Natural killer cell treated with Interleukin-12 subunit alpha and Interleukin-12 subunit beta and Interleukin-15 and Interleukin-18, amount 100 ng/mL, for 72 hours (primary cell): ENCODE measurements around the gene TRDMT1. TPM values are rescaled to one million over a fixed set of nuclear protein-coding genes. Genes with fewer than 3 reads are reported as not detected.
A peak's percentile ranks its signal among the peaks of the same experiment; 100 is the strongest.

Source experiments
- ATAC-seq, 2 donors: fragments of 150-1000 bp; cut with Tn5 transposase in 1 of 2; sonication (Bioruptor Pico), chemical (Tn5 transposase) in 1 of 2; 2 replicates each; pipeline ENCODE4 v1.10.0; 2021
- DNase-seq: peaks from one replicate; pipeline ENCODE4 v3.0.0; 2022; ENCODE audit warnings: low spot score
- H3K27ac Mint-ChIP-seq, 2 donors: 1 replicate in 1 of 2; 2 replicates in 1 of 2; pipeline ENCODE4 v1.8.0; 2022; ENCODE audit warnings: mixed read lengths in 2 of 2, mild to moderate bottlenecking in 1 of 2, moderate library complexity in 1 of 2
- H3K27me3 Mint-ChIP-seq, 2 donors: 1 replicate in 1 of 2; 2 replicates in 1 of 2; pipeline ENCODE4 v1.8.0; 2022; ENCODE audit warnings: mixed read lengths in 2 of 2
- H3K36me3 Mint-ChIP-seq: one replicate; pipeline ENCODE4 v1.8.0; 2022; ENCODE audit warnings: mixed read lengths
- H3K4me1 Mint-ChIP-seq, 2 donors: 1 replicate in 1 of 2; 2 replicates in 1 of 2; pipeline ENCODE4 v1.8.0; 2022; ENCODE audit warnings: low read depth in 2 of 2, mixed read lengths in 2 of 2, mild to moderate bottlenecking in 1 of 2
- H3K4me3 Mint-ChIP-seq: one replicate; pipeline ENCODE4 v1.8.0; 2022; ENCODE audit warnings: mixed read lengths
- H3K9me3 Mint-ChIP-seq: 2 replicates; pipeline ENCODE4 v1.8.0; 2022; ENCODE audit warnings: mixed read lengths
- total RNA-seq, 2 donors: library from RNA; stranded (reverse); gene quantifications; one replicate each; pipeline ENCODE4 v1.2.3, GENCODE V29; 2022

Gene TRDMT1
- total RNA-seq, 2 donors from 2014 or later = 8.1 to 15.2 TPM

DNA sequence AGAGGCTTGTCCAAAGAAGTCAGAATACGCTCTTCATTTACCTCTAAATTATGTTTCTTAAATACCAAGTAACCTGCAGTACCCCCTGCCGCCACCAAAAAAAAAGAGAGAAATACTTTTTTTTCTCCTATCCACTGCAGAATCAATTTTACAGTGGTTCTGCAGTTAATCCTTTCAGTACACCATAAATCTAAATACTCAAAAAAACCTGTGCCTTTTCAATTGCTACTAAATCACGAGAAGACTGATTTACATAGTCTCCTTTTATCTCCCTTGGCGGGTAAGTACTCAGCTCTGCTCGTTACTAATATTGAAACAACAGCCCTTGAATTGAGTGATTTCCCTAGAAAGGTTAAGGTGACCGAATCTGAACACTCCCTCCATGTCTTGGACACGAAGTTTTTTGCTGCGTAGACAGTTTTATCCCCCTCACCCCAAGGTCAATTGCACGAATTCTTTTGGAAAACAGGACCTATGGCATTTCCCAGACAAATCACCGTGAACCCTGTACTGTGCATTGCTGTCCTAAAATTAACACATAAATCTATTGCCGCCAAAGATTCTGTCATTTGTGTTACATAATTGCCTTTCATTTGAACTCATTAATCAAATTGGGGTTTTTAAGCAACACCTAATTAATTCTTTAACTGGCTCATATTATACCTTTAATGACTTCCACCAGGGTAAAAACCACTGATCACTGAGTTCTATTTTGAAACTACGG lies 26.1 kb upstream of the TRDMT1 start:
- Mint-ChIP-seq H3K4me1 (peaks cover 53 to 59% of the 10 kb centered on the region in 2 donors), H3K4me3 (peak overlapping the region; percentile 86), H3K9me3 (no peaks in the 10 kb centered on the region), H3K27ac (peak overlapping the region; percentile 92 to 95), H3K36me3 (peaks cover 17% of the 10 kb centered on the region), H3K27me3 (no peaks in the 10 kb centered on the region)
- ATAC-seq = peak; percentile 10 to 16
- peak; percentile 65 for DNase-seq

- Mint-ChIP-seq H3K27me3 (no peaks in the 10 kb centered on the region), H3K36me3 (peaks cover 11% of the 10 kb centered on the region), H3K27ac (peak overlapping the region; percentile 92 to 95), H3K9me3 (no peaks in the 10 kb centered on the region), H3K4me3 (peak overlapping the region; percentile 86), H3K4me1 (peaks cover 52 to 59% of the 10 kb centered on the region in 2 donors)
- DNase-seq (no peak), ATAC-seq (no peak)
Observed at GRCh38 chr10:17226891-17227303, 25.4 kb upstream of the TRDMT1 start.

DNA sequence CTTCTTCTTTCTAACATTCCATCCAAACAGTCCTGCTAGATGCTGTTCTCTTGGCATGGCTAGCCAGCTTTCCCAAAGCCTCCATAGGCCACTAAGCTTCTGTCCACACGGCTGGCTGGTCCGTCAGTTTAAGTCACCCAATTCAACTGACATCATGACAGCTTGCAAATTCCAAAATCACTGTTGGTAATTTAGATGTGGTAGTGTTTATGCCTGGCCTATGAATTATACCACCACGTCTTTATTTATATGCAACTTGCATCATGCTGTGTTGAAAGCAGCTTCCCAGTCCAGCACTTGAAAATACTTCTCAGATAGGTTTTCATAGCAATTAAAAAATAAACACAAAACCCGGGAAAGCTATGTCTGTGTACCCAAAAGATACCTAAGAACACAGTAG lies 24.3 kb upstream of the TRDMT1 start:
- no peak for ATAC-seq
- no peak overlapping the region for H3K4me3 Mint-ChIP-seq
- H3K27ac Mint-ChIP-seq = no peak overlapping the region
- H3K9me3 Mint-ChIP-seq = no peaks in the 10 kb centered on the region
- no peak for DNase-seq
- no peaks in the 10 kb centered on the region for H3K27me3 Mint-ChIP-seq
- peaks cover 47 to 48% of the 10 kb centered on the region in 2 donors for H3K4me1 Mint-ChIP-seq
- H3K36me3 Mint-ChIP-seq = peaks cover under 1% of the 10 kb centered on the region

- H3K9me3 Mint-ChIP-seq = no peaks in the 10 kb centered on the region
- no peak overlapping the region for H3K4me3 Mint-ChIP-seq
- no peak for ATAC-seq
- DNase-seq = no peak
- peaks cover 40 to 41% of the 10 kb centered on the region in 2 donors for H3K4me1 Mint-ChIP-seq
- no peaks in the 10 kb centered on the region for H3K27me3 Mint-ChIP-seq
- no peak overlapping the region for H3K27ac Mint-ChIP-seq
- H3K36me3 Mint-ChIP-seq = no peaks in the 10 kb centered on the region
Observed at GRCh38 chr10:17222329-17222728, 20.9 kb upstream of the TRDMT1 start.

- Mint-ChIP-seq H3K27ac (no peak overlapping the region), H3K4me1 (peaks cover 38 to 39% of the 10 kb centered on the region in 2 donors)
Observed at GRCh38 chr10:17220652-17221100, 19.2 kb upstream of the TRDMT1 start.

GRCh38 chr10:17219024-17219423 lies 17.6 kb upstream of the TRDMT1 start:
- DNase-seq (no peak), ATAC-seq (no peak)
- H3K27me3 Mint-ChIP-seq = no peaks in the 10 kb centered on the region
- peak overlapping the region; percentile 22 for H3K4me3 Mint-ChIP-seq
- H3K27ac Mint-ChIP-seq = peak overlapping the region in 1 of 2 donors; percentile 98
- H3K36me3 Mint-ChIP-seq = no peaks in the 10 kb centered on the region
- H3K4me1 Mint-ChIP-seq = peaks cover 41 to 42% of the 10 kb centered on the region in 2 donors
- H3K9me3 Mint-ChIP-seq = no peaks in the 10 kb centered on the region

More at GRCh38 chr10:17220652-17221100, 19.2 kb upstream of the TRDMT1 start:
- H3K27me3 Mint-ChIP-seq = no peaks in the 10 kb centered on the region
- no peaks in the 10 kb centered on the region for H3K9me3 Mint-ChIP-seq
- DNase-seq (no peak), ATAC-seq (no peak)
- H3K36me3 Mint-ChIP-seq = no peaks in the 10 kb centered on the region
- no peak overlapping the region for H3K4me3 Mint-ChIP-seq

- ATAC-seq = no peak
- H3K4me3 Mint-ChIP-seq = peak overlapping the region; percentile 70
- H3K27me3 Mint-ChIP-seq = no peaks in the 10 kb centered on the region
Observed at GRCh38 chr10:17217631-17218232, 16.3 kb upstream of the TRDMT1 start.

DNA sequence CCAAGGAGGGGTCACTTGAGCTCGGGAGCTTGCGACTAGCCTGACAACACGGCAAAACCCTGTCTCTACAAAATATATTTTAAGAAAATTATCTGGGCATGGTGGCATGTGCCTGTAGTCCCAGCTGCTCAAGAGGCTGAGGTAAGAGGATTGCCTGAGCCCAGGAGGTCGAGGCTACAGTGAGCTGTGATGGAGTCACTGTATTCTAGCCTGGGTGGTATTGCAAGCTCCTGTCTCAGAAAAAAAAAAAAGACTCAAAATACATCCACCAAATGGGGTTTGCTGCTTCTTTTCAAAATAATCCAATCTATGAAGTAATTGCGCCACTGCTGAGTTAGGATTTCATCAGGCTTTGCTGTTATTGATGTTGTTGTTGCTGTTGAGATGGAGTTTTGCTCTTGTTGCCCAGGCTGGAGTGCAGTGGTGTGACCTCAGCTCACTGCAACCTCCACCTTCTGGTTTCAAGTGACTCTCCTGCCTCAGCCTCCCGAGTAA lies 15.5 kb upstream of the TRDMT1 start:
- no peaks in the 10 kb centered on the region for H3K36me3 Mint-ChIP-seq

More at GRCh38 chr10:17217631-17218232, 16.3 kb upstream of the TRDMT1 start:
- Mint-ChIP-seq H3K4me1 (peaks cover 39 to 47% of the 10 kb centered on the region in 2 donors), H3K9me3 (no peaks in the 10 kb centered on the region), H3K36me3 (no peaks in the 10 kb centered on the region), H3K27ac (peak overlapping the region; percentile 98 to 100)
- no peak for DNase-seq

GRCh38 chr10:17216217-17216900 lies 14.9 kb upstream of the TRDMT1 start:
- Mint-ChIP-seq H3K9me3 (no peaks in the 10 kb centered on the region), H3K27ac (peak overlapping the region; percentile 98 to 100), H3K36me3 (no peaks in the 10 kb centered on the region), H3K4me3 (peak overlapping the region; percentile 83), H3K4me1 (peaks cover 38 to 44% of the 10 kb centered on the region in 2 donors), H3K27me3 (no peaks in the 10 kb centered on the region)
- ATAC-seq (peak; percentile 98 to 99), DNase-seq (no peak)

More for the DNA sequence above, 15.5 kb upstream of the TRDMT1 start:
- Mint-ChIP-seq H3K9me3 (no peaks in the 10 kb centered on the region), H3K27ac (peak overlapping the region; percentile 98 to 100), H3K27me3 (no peaks in the 10 kb centered on the region), H3K4me1 (peaks cover 38 to 44% of the 10 kb centered on the region in 2 donors), H3K4me3 (peak overlapping the region; percentile 83)
- ATAC-seq (peak; percentile 7 to 11), DNase-seq (no peak)

- Mint-ChIP-seq H3K27ac (peak overlapping the region; percentile 98 to 100), H3K27me3 (no peaks in the 10 kb centered on the region), H3K9me3 (no peaks in the 10 kb centered on the region), H3K4me1 (peaks cover 35 to 44% of the 10 kb centered on the region in 2 donors), H3K36me3 (no peaks in the 10 kb centered on the region), H3K4me3 (peak overlapping the region; percentile 83)
- DNase-seq (no peak), ATAC-seq (no peak)
Observed at GRCh38 chr10:17215782-17216122, 14.3 kb upstream of the TRDMT1 start.

- Mint-ChIP-seq H3K4me1 (peaks cover 35 to 44% of the 10 kb centered on the region in 2 donors), H3K27ac (peak overlapping the region; percentile 98 to 100), H3K4me3 (peak overlapping the region; percentile 52)
Observed at GRCh38 chr10:17214971-17215781, 13.7 kb upstream of the TRDMT1 start.

GRCh38 chr10:17214526-17214925 lies 13.1 kb upstream of the TRDMT1 start:
- H3K36me3 Mint-ChIP-seq = no peaks in the 10 kb centered on the region
- peaks cover 35 to 45% of the 10 kb centered on the region in 2 donors for H3K4me1 Mint-ChIP-seq
- ATAC-seq (no peak), DNase-seq (no peak)
- H3K4me3 Mint-ChIP-seq = peak overlapping the region; percentile 52
- no peaks in the 10 kb centered on the region for H3K27me3 Mint-ChIP-seq
- H3K9me3 Mint-ChIP-seq = no peaks in the 10 kb centered on the region
- H3K27ac Mint-ChIP-seq = peak overlapping the region; percentile 98 to 100

More at GRCh38 chr10:17214971-17215781, 13.7 kb upstream of the TRDMT1 start:
- DNase-seq = no peak
- Mint-ChIP-seq H3K27me3 (no peaks in the 10 kb centered on the region), H3K36me3 (no peaks in the 10 kb centered on the region), H3K9me3 (no peaks in the 10 kb centered on the region)
- ATAC-seq = no peak
